Lower leg skin (tissue), 3 donors: ENCODE data around the gene CCDC63.

Experiments used
- CTCF ChIP-seq, 3 donors: fragments of 450-650 bp; IDR thresholded peaks; one replicate each; pipeline ENCODE4 v1.5.1; 2016; ENCODE audit warnings: antibody characterized with exemption in 3 of 3, mild to moderate bottlenecking in 3 of 3, moderate library complexity in 2 of 3
- POLR2A ChIP-seq, 2 donors: fragments of 450-650 bp; IDR thresholded peaks; one replicate each; pipeline ENCODE4 v1.6.1; 2016 to 2017; ENCODE audit warnings: antibody characterized with exemption in 2 of 2, mild to moderate bottlenecking in 1 of 2, moderate library complexity in 1 of 2

GRCh38 chr12:110846615-110847566, at the start of gene CCDC63:
- TF ChIP-seq CTCF (IDR thresholded peaks at IDR 0.05) (no peak), POLR2A (IDR thresholded peaks at IDR 0.05) (no peak)
